Neural progenitor cell (in vitro differentiated cells): ENCODE measurements around the gene SLC7A6OS.

Experiments used
- EZH2 ChIP-seq: fragments of 200-600 bp; sonication (generic); IDR thresholded peaks from 2 replicates; pipeline ENCODE4 v1.6.1; 2017; ENCODE audit warnings: antibody characterized with exemption, mild to moderate bottlenecking, moderate library complexity
- EZH2phosphoT487 ChIP-seq: fragments of 200-600 bp; sonication (generic); IDR thresholded peaks from 2 replicates; pipeline ENCODE4 v1.6.1; 2017; ENCODE audit warnings: antibody characterized with exemption
- TF ChIP-seq, protein P1 (sequence below): fragments of 200-600 bp; sonication (generic); IDR thresholded peaks from 2 replicates; pipeline ENCODE4 v1.5.1; 2017; ENCODE audit warnings: antibody characterized with exemption, mild to moderate bottlenecking

DNA sequence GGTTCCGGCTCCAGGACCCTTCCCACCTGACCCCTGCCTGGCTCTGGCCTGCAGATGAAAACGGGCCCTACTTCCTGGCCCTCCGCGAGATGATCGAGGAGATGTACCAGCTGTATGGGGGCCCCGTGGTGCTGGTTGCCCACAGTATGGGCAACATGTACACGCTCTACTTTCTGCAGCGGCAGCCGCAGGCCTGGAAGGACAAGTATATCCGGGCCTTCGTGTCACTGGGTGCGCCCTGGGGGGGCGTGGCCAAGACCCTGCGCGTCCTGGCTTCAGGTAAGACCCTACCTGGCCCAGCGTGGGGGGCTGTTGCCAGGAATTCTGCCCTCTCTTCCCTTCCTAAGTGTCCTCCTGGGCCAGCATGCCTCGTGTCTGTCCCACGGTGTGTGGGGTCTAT is 55.0 kb downstream of the SLC7A6OS start:
- TF ChIP-seq, protein P1, sequence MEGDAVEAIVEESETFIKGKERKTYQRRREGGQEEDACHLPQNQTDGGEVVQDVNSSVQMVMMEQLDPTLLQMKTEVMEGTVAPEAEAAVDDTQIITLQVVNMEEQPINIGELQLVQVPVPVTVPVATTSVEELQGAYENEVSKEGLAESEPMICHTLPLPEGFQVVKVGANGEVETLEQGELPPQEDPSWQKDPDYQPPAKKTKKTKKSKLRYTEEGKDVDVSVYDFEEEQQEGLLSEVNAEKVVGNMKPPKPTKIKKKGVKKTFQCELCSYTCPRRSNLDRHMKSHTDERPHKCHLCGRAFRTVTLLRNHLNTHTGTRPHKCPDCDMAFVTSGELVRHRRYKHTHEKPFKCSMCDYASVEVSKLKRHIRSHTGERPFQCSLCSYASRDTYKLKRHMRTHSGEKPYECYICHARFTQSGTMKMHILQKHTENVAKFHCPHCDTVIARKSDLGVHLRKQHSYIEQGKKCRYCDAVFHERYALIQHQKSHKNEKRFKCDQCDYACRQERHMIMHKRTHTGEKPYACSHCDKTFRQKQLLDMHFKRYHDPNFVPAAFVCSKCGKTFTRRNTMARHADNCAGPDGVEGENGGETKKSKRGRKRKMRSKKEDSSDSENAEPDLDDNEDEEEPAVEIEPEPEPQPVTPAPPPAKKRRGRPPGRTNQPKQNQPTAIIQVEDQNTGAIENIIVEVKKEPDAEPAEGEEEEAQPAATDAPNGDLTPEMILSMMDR: no peak
- no peak for TF ChIP-seq EZH2phosphoT487
- TF ChIP-seq EZH2: no peak
